ENCODE results near the gene RABAC1.

The RABAC1 gene

GRCh38 chr19:41930926-41931592 is 28.1 kb downstream of the RABAC1 start:
- no peak for TF ChIP-seq Cebpa-rat (IDR thresholded peaks at IDR 0.05)
- H3K4me1 ChIP-seq = peaks cover 71% of the 10 kb centered on the region
- H3K4me2 ChIP-seq = peak overlapping the region; percentile 89
- peaks cover 8% of the 10 kb centered on the region for H4K20me1 ChIP-seq
- H3K4me3 ChIP-seq = no peak overlapping the region
- peaks cover 59% of the 10 kb centered on the region for H3K27me3 ChIP-seq
- H3K36me3 ChIP-seq = no peaks in the 10 kb centered on the region
- no peaks in the 10 kb centered on the region for H3K9me3 ChIP-seq
- no peak overlapping the region; the same call in 1 of the 2 replicates for H3K27ac ChIP-seq
- no peak overlapping the region for H3K9ac ChIP-seq

GRCh38 chr19:41930322-41930722 is 28.8 kb downstream of the RABAC1 start:
- no peak overlapping the region for H3K27ac ChIP-seq
- H3K9me3 ChIP-seq = no peaks in the 10 kb centered on the region
- H3K4me2 ChIP-seq = peak overlapping the region; percentile 89
- peaks cover 8% of the 10 kb centered on the region for H4K20me1 ChIP-seq
- no peak overlapping the region for H3K9ac ChIP-seq
- no peak for TF ChIP-seq Cebpa-rat (IDR thresholded peaks at IDR 0.05)
- peaks cover 59% of the 10 kb centered on the region for H3K27me3 ChIP-seq
- peaks cover 71% of the 10 kb centered on the region for H3K4me1 ChIP-seq
- no peaks in the 10 kb centered on the region for H3K36me3 ChIP-seq
- no peak overlapping the region for H3K4me3 ChIP-seq

GRCh38 chr19:41929536-41930071 is 29.5 kb downstream of the RABAC1 start:
- Histone ChIP-seq H3K4me1 (peaks cover 65% of the 10 kb centered on the region), H3K4me3 (peak overlapping the region; percentile 73)

GRCh38 chr19:41928754-41929535 is 30.2 kb downstream of the RABAC1 start:
- Histone ChIP-seq H3K9ac (peak overlapping the region; percentile 72; the same call in 1 of the 2 replicates), H3K4me1 (peaks cover 58% of the 10 kb centered on the region), H3K9me3 (no peaks in the 10 kb centered on the region), H4K20me1 (peaks cover 8% of the 10 kb centered on the region), H3K27me3 (peaks cover 67% of the 10 kb centered on the region), H3K36me3 (no peaks in the 10 kb centered on the region), H3K27ac (no peak overlapping the region), H3K4me3 (peak overlapping the region; percentile 73), H3K4me2 (peak overlapping the region; percentile 89)
- TF ChIP-seq Cebpa-rat (IDR thresholded peaks at IDR 0.05) = no peak

More at GRCh38 chr19:41929536-41930071, 29.5 kb downstream of the RABAC1 start:
- H3K36me3 ChIP-seq = no peaks in the 10 kb centered on the region
- peaks cover 60% of the 10 kb centered on the region for H3K27me3 ChIP-seq
- peaks cover 8% of the 10 kb centered on the region for H4K20me1 ChIP-seq
- no peak overlapping the region for H3K27ac ChIP-seq
- no peaks in the 10 kb centered on the region for H3K9me3 ChIP-seq
- peak overlapping the region; percentile 89 for H3K4me2 ChIP-seq
- no peak for TF ChIP-seq Cebpa-rat (IDR thresholded peaks at IDR 0.05)
- no peak overlapping the region for H3K9ac ChIP-seq

- no peak for TF ChIP-seq Cebpa-rat (IDR thresholded peaks at IDR 0.05)
- peaks cover 69% of the 10 kb centered on the region for H3K27me3 ChIP-seq
- H3K36me3 ChIP-seq = no peaks in the 10 kb centered on the region
- no peak within 1 kb of the TSS for H3K27ac ChIP-seq
- H3K9ac ChIP-seq = peak within 1 kb of the TSS; percentile 73
- H3K9me3 ChIP-seq = no peaks in the 10 kb centered on the region
- H3K4me1 ChIP-seq = peaks cover 52% of the 10 kb centered on the region
- H3K4me2 ChIP-seq = peak within 1 kb of the TSS; percentile 89
- peaks cover 8% of the 10 kb centered on the region for H4K20me1 ChIP-seq
- H3K4me3 ChIP-seq = peak within 1 kb of the TSS; percentile 73
Observed at GRCh38 chr19:41928221-41928683, 30.9 kb downstream of the RABAC1 start, which contains the start of gene ERFL. ERFL (minus strand) TSS chr19:41928449; CDS start chr19:41912919, 15,530 bp downstream.

GRCh38 chr19:41927497-41928192 is 31.5 kb downstream of the RABAC1 start:
- Histone ChIP-seq H3K4me2 (peak overlapping the region; percentile 89), H4K20me1 (peaks cover 8% of the 10 kb centered on the region), H3K27ac (no peak overlapping the region), H3K4me3 (peak overlapping the region; percentile 73), H3K9me3 (no peaks in the 10 kb centered on the region), H3K27me3 (peaks cover 76% of the 10 kb centered on the region), H3K36me3 (no peaks in the 10 kb centered on the region), H3K4me1 (peaks cover 47% of the 10 kb centered on the region), H3K9ac (no peak overlapping the region)
- no peak for TF ChIP-seq Cebpa-rat (IDR thresholded peaks at IDR 0.05)

- H4K20me1 ChIP-seq = peaks cover 8% of the 10 kb centered on the region
- H3K4me3 ChIP-seq = no peak overlapping the region
- no peak overlapping the region for H3K9ac ChIP-seq
- H3K36me3 ChIP-seq = no peaks in the 10 kb centered on the region
- no peak for TF ChIP-seq Cebpa-rat (IDR thresholded peaks at IDR 0.05)
- H3K27ac ChIP-seq = no peak overlapping the region
- peak overlapping the region; percentile 89 for H3K4me2 ChIP-seq
- no peaks in the 10 kb centered on the region for H3K9me3 ChIP-seq
- peaks cover 45% of the 10 kb centered on the region for H3K4me1 ChIP-seq
- peaks cover 83% of the 10 kb centered on the region for H3K27me3 ChIP-seq
Observed at GRCh38 chr19:41926763-41927496, 32.2 kb downstream of the RABAC1 start.

- peaks cover 8% of the 10 kb centered on the region for H4K20me1 ChIP-seq
- H3K4me2 ChIP-seq = no peak overlapping the region
- H3K9ac ChIP-seq = no peak overlapping the region
- H3K36me3 ChIP-seq = no peaks in the 10 kb centered on the region
- H3K27ac ChIP-seq = no peak overlapping the region
- no peaks in the 10 kb centered on the region for H3K9me3 ChIP-seq
- H3K27me3 ChIP-seq = peaks cover 90% of the 10 kb centered on the region
- no peak for TF ChIP-seq Cebpa-rat (IDR thresholded peaks at IDR 0.05)
- H3K4me1 ChIP-seq = peaks cover 43% of the 10 kb centered on the region
- no peak overlapping the region for H3K4me3 ChIP-seq
Observed at GRCh38 chr19:41926028-41926762, 32.9 kb downstream of the RABAC1 start.

All from BLaER1 (cell line).